SKM-1 treated with dmso at 0.1 percent for 144 hours (cell line): Measurements from ENCODE around the gene HMG20A.
"Not testable (repeated sequence)": the region's sequence is repeated elsewhere in the genome, so short reads cannot be mapped to it uniquely, and the experiment has no call there.

ENCODE experiments used
- DNase-seq: peaks from one replicate; lab custom pipeline; 2025; ENCODE audit not compliant: unreplicated experiment; lab: John Stamatoyannopoulos, UW

Gene HMG20A

GRCh38 chr15:77406846-77407245 is 13.8 kb upstream of the HMG20A start:
- no peak for DNase-seq

- DNase-seq, result peak; percentile 40
Measured at GRCh38 chr15:77409259-77410156, 11.2 kb upstream of the HMG20A start.

GRCh38 chr15:77410157-77410500 is 10.6 kb upstream of the HMG20A start:
- DNase-seq, result not testable (repeated sequence)

- DNase-seq, result no peak
Measured at GRCh38 chr15:77410701-77411618, 9.7 kb upstream of the HMG20A start.

- no peak for DNase-seq
Measured at GRCh38 chr15:77411619-77411976, 9.1 kb upstream of the HMG20A start.

GRCh38 chr15:77412972-77413698 is 7.6 kb upstream of the HMG20A start:
- no peak for DNase-seq

GRCh38 chr15:77413699-77414349 is 6.9 kb upstream of the HMG20A start:
- DNase-seq, result no peak

- DNase-seq, result no peak
Measured at GRCh38 chr15:77414789-77415442, 5.8 kb upstream of the HMG20A start.

GRCh38 chr15:77415450-77416147 is 5.1 kb upstream of the HMG20A start:
- no peak for DNase-seq

GRCh38 chr15:77416148-77416455 is 4.6 kb upstream of the HMG20A start:
- DNase-seq, result no peak

- no peak for DNase-seq
Measured at GRCh38 chr15:77416954-77417353, 3.7 kb upstream of the HMG20A start.

- no peak for DNase-seq
Measured at GRCh38 chr15:77417602-77418001, 3.1 kb upstream of the HMG20A start.

- no peak for DNase-seq
Measured at GRCh38 chr15:77418391-77418965, 2.2 kb upstream of the HMG20A start.

GRCh38 chr15:77418966-77419835 is 1.5 kb upstream of the HMG20A start:
- no peak for DNase-seq

- peak; percentile 95 for DNase-seq
Measured at GRCh38 chr15:77419836-77420609, 665 bp upstream of the HMG20A start, which contains the start of gene PEAK1. PEAK1 (minus strand) TSS chr15:77420104; CDS start chr15:77181926, 238,178 bp downstream.

GRCh38 chr15:77421370-77421700 is 647 bp downstream of the HMG20A start:
- no peak for DNase-seq

GRCh38 chr15:77425104-77425503 is 4.4 kb downstream of the HMG20A start:
- DNase-seq, result no peak

GRCh38 chr15:77426377-77426776 is 5.7 kb downstream of the HMG20A start:
- no peak for DNase-seq
